HCT116 (cell line): ENCODE measurements around the gene ISOC2. TPM values are rescaled to one million over a fixed set of nuclear protein-coding genes. Genes with fewer than 3 reads are reported as not detected.

Source experiments
- ATAC-seq: fragments of 200-7000 bp; cut with Tn5 transposase; 2 replicates; pipeline ENCODE4 v1.9.1; 2020; ENCODE audit warnings: mild to moderate bottlenecking, moderate library complexity
- BruUV-seq: library from RNA; stranded (reverse); fragments of 400-500 nt; replicated peaks from 2 replicates; lab custom pipeline; 2021; lab: Mats Ljungman, UMichigan
- CTCF ChIA-PET: fragments of 300-600 bp; sonication (Branson Sonifier 250); formaldehyde crosslinking; loops from one replicate; lab custom pipeline; 2021; ENCODE audit warnings: antibody characterized with exemption; lab: Charles Lee
- POLR2A ChIA-PET: fragments of 300-600, 350-600 bp; sonication (Branson Sonifier 250); formaldehyde crosslinking; loops from one replicate; lab custom pipeline; 2021; ENCODE audit warnings: antibody characterized with exemption; lab: Charles Lee
- RAD21 ChIA-PET, 2 experiments: fragments of 300-600 bp; sonication (Branson Sonifier 250); formaldehyde crosslinking; loops; one replicate each; lab custom pipeline; 2023; ENCODE audit warnings: low total read pairs in 2 of 2; ENCODE audit not compliant: uncharacterized antibody in 2 of 2, unreplicated experiment in 2 of 2, low non-redundant PET in 1 of 2; lab: Charles Lee
- DNase-seq: peaks from one replicate; pipeline ENCODE4 v3.0.0-alpha.2; 2010; ENCODE audit warnings: low read depth, low spot score
- H2AFZ ChIP-seq: fragments of 200-600 bp; shearing (Covaris generic), sonication (generic); 2 replicates; pipeline ENCODE4 v1.6.1; 2017; ENCODE audit warnings: low read depth, mixed run types, mixed read lengths, antibody characterized with exemption, low read length; ENCODE audit not compliant: poor library complexity, severe bottlenecking
- H3K27ac ChIP-seq: 2 replicates; pipeline ENCODE4 v1.5.1; 2012; ENCODE audit warnings: low read depth, low read length
- H3K27me3 ChIP-seq: fragments of 200-600 bp; sonication (generic); 2 replicates; pipeline ENCODE4 v1.6.1; 2016; ENCODE audit warnings: mixed run types, low read length, mixed read lengths; ENCODE audit not compliant: insufficient read depth
- H3K36me3 ChIP-seq, 2 experiments: fragments of 200-500 bp in 1 of 2; fragments of 200-600 bp in 1 of 2; sonication (Bioruptor generic) in 1 of 2; sonication (generic) in 1 of 2; 2 replicates each; pipeline versions ENCODE4 v1.5.1 to v1.6.1; 2014 to 2016; ENCODE audit warnings: low read length in 2 of 2, inconsistent platforms in 1 of 2, mixed read lengths in 1 of 2, mixed run types in 1 of 2; ENCODE audit not compliant: insufficient read depth in 2 of 2, control insufficient read depth in 1 of 2
- H3K4me1 ChIP-seq, 2 experiments: fragments of 200-600 bp in 1 of 2; sonication (generic) in 1 of 2; 2 replicates each; pipeline versions ENCODE4 v1.5.1 to v1.6.1; 2012 to 2017; ENCODE audit warnings: low read length in 2 of 2, inconsistent platforms in 1 of 2, mild to moderate bottlenecking in 1 of 2, mixed read lengths in 1 of 2, mixed run types in 1 of 2, moderate library complexity in 1 of 2; ENCODE audit not compliant: insufficient read depth in 2 of 2, control insufficient read depth in 1 of 2
- H3K4me2 ChIP-seq: fragments of 200-600 bp; sonication (generic); 2 replicates; pipeline ENCODE4 v1.6.1; 2017; ENCODE audit warnings: mixed run types, low read length, mixed read lengths
- H3K4me3 ChIP-seq, 2 experiments: fragments of 200-600 bp in 1 of 2; sonication (generic) in 1 of 2; replicated peaks in 1 of 2; 2 replicates each; pipeline ENCODE4 v1.5.1; 2011 to 2016; ENCODE audit warnings: low read length in 2 of 2, control low read depth in 1 of 2, low read depth in 1 of 2, mild to moderate bottlenecking in 1 of 2, mixed read lengths in 1 of 2, mixed run types in 1 of 2
- H3K79me2 ChIP-seq: fragments of 200-600 bp; sonication (generic); 2 replicates; pipeline ENCODE4 v1.6.1; 2017; ENCODE audit warnings: mild to moderate bottlenecking, mixed run types, low read length, moderate library complexity, mixed read lengths; ENCODE audit not compliant: insufficient read depth
- H3K9ac ChIP-seq: fragments of 200-600 bp; sonication (generic); 2 replicates; pipeline ENCODE4 v1.6.1; 2016; ENCODE audit warnings: low read length, mixed read lengths
- H3K9me2 ChIP-seq: fragments of 200-600 bp; sonication (generic), shearing (Covaris generic); 2 replicates; pipeline ENCODE4 v1.6.1; 2017; ENCODE audit warnings: mixed run types, mild to moderate bottlenecking, moderate library complexity; ENCODE audit not compliant: insufficient read depth
- H3K9me3 ChIP-seq, 2 experiments: fragments of 200-500 bp in 1 of 2; fragments of 200-600 bp in 1 of 2; sonication (Bioruptor generic) in 1 of 2; sonication (generic) in 1 of 2; 2 replicates each; pipeline ENCODE4 v1.6.1; 2014 to 2017; ENCODE audit warnings: low read length in 2 of 2, mixed read lengths in 2 of 2, inconsistent platforms in 1 of 2, low read depth in 1 of 2, mild to moderate bottlenecking in 1 of 2, mixed run types in 1 of 2, moderate library complexity in 1 of 2; ENCODE audit not compliant: control insufficient read depth in 1 of 2, insufficient read depth in 1 of 2
- H4K20me1 ChIP-seq: fragments of 200-600 bp; sonication (generic), shearing (Covaris generic); 2 replicates; pipeline ENCODE4 v1.6.1; 2017; ENCODE audit warnings: mixed run types, mild to moderate bottlenecking, moderate library complexity; ENCODE audit not compliant: insufficient read depth
- ATF3 ChIP-seq: IDR thresholded peaks from 2 replicates; pipeline ENCODE4 v1.6.1; 2012
- CEBPB ChIP-seq: IDR thresholded peaks from 2 replicates; pipeline ENCODE4 v1.6.1; 2012; ENCODE audit warnings: low read depth
- EGR1 ChIP-seq: IDR thresholded peaks from 2 replicates; pipeline ENCODE4 v1.6.1; 2012; ENCODE audit warnings: low read depth
- ELF1 ChIP-seq: IDR thresholded peaks from 2 replicates; pipeline ENCODE4 v1.6.1; 2012; ENCODE audit warnings: low read depth, borderline replicate concordance
- EZH2 ChIP-seq: fragments of 200-600 bp; sonication (generic); IDR thresholded peaks from 2 replicates; pipeline ENCODE4 v1.6.1; 2017; ENCODE audit warnings: antibody characterized with exemption, mixed run types
- FOSL1 ChIP-seq: IDR thresholded peaks from 2 replicates; pipeline ENCODE4 v1.6.1; 2012; ENCODE audit warnings: low read depth
- JUND ChIP-seq: IDR thresholded peaks from 2 replicates; pipeline ENCODE4 v1.6.1; 2012
- POLR2A ChIP-seq: IDR thresholded peaks from 2 replicates; pipeline ENCODE4 v1.7.0; 2011; ENCODE audit warnings: borderline replicate concordance; ENCODE audit not compliant: insufficient read depth, insufficient read length; ENCODE audit errors: extremely low read depth
- SIN3A ChIP-seq: IDR thresholded peaks from 2 replicates; pipeline ENCODE4 v1.6.1; 2012; ENCODE audit warnings: low read depth
- SP1 ChIP-seq: IDR thresholded peaks from 2 replicates; pipeline ENCODE4 v1.6.1; 2012; ENCODE audit warnings: low read depth
- TCF7L2 ChIP-seq: IDR thresholded peaks from 2 replicates; pipeline ENCODE4 v1.7.0; 2011; ENCODE audit warnings: borderline replicate concordance, inconsistent platforms; ENCODE audit not compliant: insufficient read depth, insufficient read length; ENCODE audit errors: extremely low read depth
- YY1 ChIP-seq: IDR thresholded peaks from 2 replicates; pipeline ENCODE4 v1.6.1; 2011; ENCODE audit warnings: low read length, low read depth, moderate library complexity, mild to moderate bottlenecking; ENCODE audit not compliant: insufficient replicate concordance; ENCODE audit errors: extremely low read depth
- ZFX ChIP-seq: fragments of 450-650 bp; IDR thresholded peaks from 2 replicates; pipeline ENCODE4 v1.6.1; 2017
- intact Hi-C: fragments of 100-400 bp; cut with micrococcal nuclease; formaldehyde crosslinking; loops from 2 replicates; pipeline ENCODE4 v1.10.0; 2022
- total RNA-seq: library from RNA; stranded (reverse); gene quantifications from one replicate; pipeline ENCODE4 v1.2.1, GENCODE V29; 2021; ENCODE audit not compliant: unreplicated experiment

The ISOC2 gene
- total RNA-seq, 1 experiment from 2014 or later = 56.8 TPM

- Histone ChIP-seq H3K27ac (no peak overlapping the region), H3K79me2 (no peaks in the 10 kb centered on the region), H3K4me1 (peaks cover 0 to 6% of the 10 kb centered on the region in 2 experiments; a peak in 1 of 4 replicates), H3K36me3 (no peaks in the 10 kb centered on the region), H3K4me3 (no peak overlapping the region), H3K4me2 (no peak overlapping the region), H3K27me3 (no peaks in the 10 kb centered on the region), H3K9me2 (no peaks in the 10 kb centered on the region), H2AFZ (no peak overlapping the region), H4K20me1 (no peaks in the 10 kb centered on the region), H3K9ac (no peak overlapping the region), H3K9me3 (no peaks in the 10 kb centered on the region)
- DNase-seq (no peak), ATAC-seq (no peak)
- POLR2A ChIA-PET = no interaction called here
- intact Hi-C loops = no loop called here
- no TSS peak for BruUV-seq
- TF ChIP-seq EZH2 (no peak), ZFX (no peak), SIN3A (no peak), POLR2A (no peak), CEBPB (no peak), ATF3 (no peak), SP1 (no peak), EGR1 (no peak), FOSL1 (no peak), YY1 (no peak), JUND (no peak), ELF1 (no peak), TCF7L2 (no peak)
- CTCF ChIA-PET = no interaction called here
- RAD21 ChIA-PET = no interaction called here
Observed at GRCh38 chr19:55433292-55433691, 28.1 kb downstream of the ISOC2 start.
